ACC112 (cell line): Measurements from ENCODE around the gene JMJD6.

Source experiments
- H2AFZ ChIP-seq: fragments of 200-600 bp; sonication (generic); one replicate; pipeline ENCODE4 v1.6.0; 2017; ENCODE audit warnings: antibody characterized with exemption, low read length; ENCODE audit not compliant: unreplicated experiment
- H3K27ac ChIP-seq: fragments of 200-600 bp; sonication (generic); 2 replicates; pipeline ENCODE4 v1.5.1; 2014; ENCODE audit warnings: low read depth, mild to moderate bottlenecking, antibody characterized with exemption, low read length, moderate library complexity
- H3K27me3 ChIP-seq: fragments of 200-600 bp; sonication (generic); 2 replicates; pipeline ENCODE4 v1.6.1; 2014; ENCODE audit warnings: mild to moderate bottlenecking, antibody characterized with exemption, low read length, moderate library complexity, mixed read lengths; ENCODE audit not compliant: insufficient read depth
- H3K36me3 ChIP-seq: fragments of 200-600 bp; sonication (generic); 2 replicates; pipeline ENCODE4 v1.6.1; 2016; ENCODE audit warnings: mild to moderate bottlenecking, antibody characterized with exemption, low read length, moderate library complexity, mixed read lengths; ENCODE audit not compliant: insufficient read depth
- H3K4me1 ChIP-seq: fragments of 200-600 bp; sonication (generic); one replicate; pipeline ENCODE4 v1.6.1; 2016; ENCODE audit warnings: low read length, mixed read lengths; ENCODE audit not compliant: insufficient read depth, unreplicated experiment, control insufficient read depth
- H3K4me3 ChIP-seq: fragments of 200-600 bp; sonication (generic); 2 replicates; pipeline ENCODE4 v1.5.1; 2014; ENCODE audit warnings: mild to moderate bottlenecking, low read depth, low read length
- H3K79me2 ChIP-seq: fragments of 200-600 bp; sonication (generic); one replicate; pipeline ENCODE4 v1.6.0; 2016; ENCODE audit warnings: low read length; ENCODE audit not compliant: control insufficient read depth, unreplicated experiment, insufficient read depth

Gene JMJD6

DNA sequence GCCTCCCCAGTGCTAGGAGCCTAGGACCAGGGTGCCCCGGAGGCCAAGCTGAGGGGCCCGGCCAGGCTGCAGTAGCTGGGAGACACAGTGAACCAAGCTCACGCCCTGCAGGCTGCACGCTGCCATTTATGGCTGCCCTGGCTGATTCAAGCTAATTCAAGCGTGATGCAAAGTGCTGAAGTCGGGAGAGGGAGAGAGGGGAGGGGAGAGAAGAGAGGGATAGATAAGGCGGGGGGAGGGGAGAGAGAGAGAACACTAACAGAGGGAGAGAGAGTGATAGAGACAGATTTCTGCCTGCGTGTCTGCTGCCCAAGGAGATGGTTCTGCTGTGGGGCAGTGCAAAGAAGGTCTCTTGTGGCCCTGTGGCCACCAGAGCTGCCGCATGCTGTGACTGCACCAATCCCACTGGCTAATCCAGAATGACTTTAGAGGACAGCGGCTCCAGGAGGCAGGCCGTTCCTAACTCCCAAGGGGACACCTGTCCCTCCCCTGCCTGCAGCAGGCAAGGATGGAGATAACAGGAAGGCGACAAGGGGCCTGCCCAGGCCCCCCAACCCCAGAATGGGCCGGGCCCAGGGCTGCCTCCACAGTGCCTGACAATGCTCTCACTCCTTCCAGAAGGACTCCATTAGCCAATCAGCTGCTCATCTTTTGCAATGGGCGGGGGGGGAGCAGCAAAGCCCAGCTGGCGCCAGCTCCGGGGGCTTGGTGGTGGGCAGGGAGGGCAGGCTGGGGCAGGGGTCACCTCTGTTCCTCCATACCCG, 28.5 kb downstream of the JMJD6 start:
- H3K4me3 ChIP-seq = no peak overlapping the region

GRCh38 chr17:76696763-76697701, 29.4 kb downstream of the JMJD6 start:
- Histone ChIP-seq H3K36me3 (no peaks in the 10 kb centered on the region), H3K4me1 (peaks cover 74% of the 10 kb centered on the region), H2AFZ (no peak overlapping the region), H3K79me2 (peaks cover 83% of the 10 kb centered on the region), H3K4me3 (no peak overlapping the region), H3K27ac (peak overlapping the region; percentile 82), H3K27me3 (no peaks in the 10 kb centered on the region)

More for the DNA sequence above, 28.5 kb downstream of the JMJD6 start:
- Histone ChIP-seq H2AFZ (no peak overlapping the region), H3K36me3 (no peaks in the 10 kb centered on the region), H3K79me2 (peaks cover 81% of the 10 kb centered on the region), H3K4me1 (peaks cover 71% of the 10 kb centered on the region), H3K27ac (peak overlapping the region; percentile 82), H3K27me3 (no peaks in the 10 kb centered on the region)

DNA sequence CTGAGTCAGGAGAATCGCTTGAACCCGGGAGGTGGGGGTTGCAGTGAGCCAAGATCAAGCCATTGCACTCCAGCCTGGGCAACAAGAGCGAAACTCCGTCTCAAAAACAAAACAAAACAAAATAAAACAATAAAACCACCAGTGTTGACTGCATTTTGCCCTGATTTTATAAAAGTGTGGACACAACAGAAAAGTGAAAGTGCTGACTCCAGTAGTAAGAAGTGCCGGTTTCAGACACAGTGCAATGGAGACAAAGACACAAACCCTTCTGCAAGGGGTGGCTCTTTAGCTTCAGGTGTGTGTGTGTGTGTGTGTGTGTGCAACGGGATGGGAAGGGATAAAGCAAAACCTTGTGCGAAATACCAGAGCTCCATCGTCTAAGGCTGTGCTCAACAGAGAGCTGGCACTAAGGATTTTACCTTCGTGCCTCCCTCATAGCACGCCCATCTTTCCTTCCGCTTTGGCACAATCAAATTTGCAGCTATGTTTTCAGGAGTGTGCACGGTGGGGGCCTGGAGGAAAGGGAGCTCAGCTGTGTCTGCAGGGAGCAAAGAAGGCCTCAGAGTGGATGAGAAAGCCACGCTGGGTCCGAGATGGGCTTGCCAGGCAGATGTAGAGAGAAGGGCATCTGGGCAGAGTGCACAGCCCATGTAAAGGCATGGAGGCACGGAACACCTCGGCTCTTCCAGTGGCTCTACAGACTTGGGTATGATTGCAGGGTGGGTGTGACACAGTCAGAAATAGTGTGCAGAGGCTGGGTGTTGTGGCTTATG, 31.2 kb downstream of the JMJD6 start:
- Histone ChIP-seq H3K4me3 (peak overlapping the region; percentile 43; the same call in 1 of the 2 replicates), H3K4me1 (peaks cover 57% of the 10 kb centered on the region), H2AFZ (no peak overlapping the region), H3K27ac (no peak overlapping the region), H3K36me3 (no peaks in the 10 kb centered on the region), H3K27me3 (no peaks in the 10 kb centered on the region), H3K79me2 (peaks cover 83% of the 10 kb centered on the region)

DNA sequence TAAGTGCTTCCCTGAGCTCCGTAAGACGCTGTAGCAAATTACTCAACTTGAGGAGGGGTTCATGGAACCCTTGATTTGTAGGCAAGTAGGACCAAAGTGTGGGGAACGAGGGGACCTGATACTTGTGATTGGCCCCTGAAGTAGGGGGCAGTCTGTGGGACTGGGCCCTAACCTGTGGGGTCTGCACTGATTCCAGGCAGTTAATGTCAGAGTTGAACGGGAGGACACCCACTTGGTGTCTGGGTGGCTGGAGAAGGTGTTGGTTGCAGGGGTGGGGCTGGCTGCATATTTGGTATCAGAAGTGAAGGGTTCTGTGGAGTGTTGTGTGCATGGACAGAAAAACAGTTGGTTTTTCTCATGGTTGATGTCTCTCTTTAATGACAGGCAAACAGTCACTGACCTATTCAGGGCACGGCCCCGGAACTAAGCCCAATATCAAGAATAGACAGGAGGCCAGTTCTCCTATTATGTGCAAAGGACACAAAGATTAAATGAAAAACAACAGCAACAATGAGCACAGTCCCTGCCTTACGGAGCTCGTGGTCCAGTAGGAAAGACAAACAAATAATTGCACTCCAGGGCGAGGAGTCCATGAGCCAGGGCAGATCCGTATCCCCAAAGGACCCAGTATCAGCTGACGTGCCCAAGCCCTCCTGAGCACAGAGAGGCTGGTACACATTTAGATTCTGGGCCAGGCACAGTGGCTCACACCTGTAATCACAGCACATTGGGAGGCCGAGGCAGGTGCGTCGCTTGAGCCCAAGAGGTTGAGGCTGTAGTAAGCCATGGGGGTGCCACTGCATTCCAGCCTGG, 34.8 kb downstream of the JMJD6 start:
- H3K4me3 ChIP-seq = no peak overlapping the region
- no peaks in the 10 kb centered on the region for H3K27me3 ChIP-seq
- no peak overlapping the region for H2AFZ ChIP-seq
- peaks cover 50% of the 10 kb centered on the region for H3K4me1 ChIP-seq
- no peak overlapping the region for H3K27ac ChIP-seq
- peaks cover 53% of the 10 kb centered on the region for H3K79me2 ChIP-seq
- no peaks in the 10 kb centered on the region for H3K36me3 ChIP-seq

DNA sequence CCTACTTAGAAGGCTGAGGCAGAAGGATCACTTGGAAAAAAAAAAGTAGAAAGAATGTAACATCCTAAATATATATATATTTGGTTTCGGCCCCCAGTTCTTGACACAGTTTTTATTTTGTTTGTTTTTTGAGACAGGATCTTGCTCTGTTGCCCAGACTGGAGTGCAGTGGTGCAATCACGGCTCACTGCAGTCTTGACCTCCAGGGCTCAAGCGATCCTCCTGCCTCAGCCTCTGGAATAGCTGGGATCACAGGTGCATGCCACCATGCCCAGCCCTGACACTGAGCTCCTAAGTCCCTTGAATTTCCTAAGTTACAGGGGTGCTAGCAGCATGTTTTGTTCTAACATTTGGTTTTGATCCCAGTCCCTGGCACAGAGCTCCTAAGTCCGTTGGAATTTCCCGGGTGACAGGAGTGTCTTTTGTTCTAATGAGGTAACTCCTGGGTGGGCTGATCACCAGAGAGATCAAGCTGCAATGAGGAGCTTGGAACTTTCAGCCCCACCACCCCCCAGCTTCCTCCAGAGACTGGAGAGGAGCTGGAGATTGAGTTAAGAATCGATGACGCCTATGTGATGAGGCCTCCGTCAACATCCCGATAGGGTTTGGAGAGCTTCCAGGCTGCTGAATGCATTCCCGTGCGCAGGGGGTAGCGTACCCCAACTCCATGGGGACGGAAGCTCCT, 35.7 kb downstream of the JMJD6 start:
- Histone ChIP-seq H3K27ac (no peak overlapping the region), H3K79me2 (peaks cover 45% of the 10 kb centered on the region), H3K27me3 (no peaks in the 10 kb centered on the region), H3K4me3 (no peak overlapping the region), H3K4me1 (peaks cover 47% of the 10 kb centered on the region), H2AFZ (no peak overlapping the region), H3K36me3 (no peaks in the 10 kb centered on the region)

GRCh38 chr17:76689859-76690258, 36.5 kb downstream of the JMJD6 start:
- Histone ChIP-seq H3K27me3 (no peaks in the 10 kb centered on the region), H2AFZ (no peak overlapping the region), H3K79me2 (peaks cover 37% of the 10 kb centered on the region)

DNA sequence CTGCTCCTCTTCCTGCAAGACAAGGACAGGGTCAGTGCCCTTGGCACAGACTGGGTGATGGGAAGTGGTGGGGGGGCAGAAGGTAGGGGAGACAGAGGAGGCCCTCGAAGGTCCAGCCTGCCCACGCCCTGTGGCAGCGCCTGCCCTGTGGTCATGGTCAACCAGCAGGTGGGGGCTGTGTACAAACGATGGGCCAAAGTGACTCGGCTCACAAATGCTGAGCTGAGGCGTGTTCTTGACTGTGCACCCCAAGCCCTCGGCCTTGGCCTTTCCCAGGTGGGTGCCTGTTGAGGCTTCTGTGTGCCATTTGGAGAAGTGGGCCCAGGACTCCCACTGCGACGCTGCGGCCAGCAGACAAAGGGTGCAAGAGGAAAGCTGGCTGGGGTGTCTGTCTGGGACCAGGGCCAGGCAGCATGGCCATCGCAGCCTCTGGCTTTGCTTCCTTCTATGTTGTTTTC, 38.2 kb downstream of the JMJD6 start:
- H3K27me3 ChIP-seq = no peaks in the 10 kb centered on the region
- H3K79me2 ChIP-seq = peaks cover 29% of the 10 kb centered on the region
- peaks cover 34% of the 10 kb centered on the region for H3K4me1 ChIP-seq
- 0 out of 2 replicates have a peak, but pooled peaks cover 4% of the 10 kb centered on the region for H3K36me3 ChIP-seq
- peak overlapping the region; percentile 90 for H3K27ac ChIP-seq
- peak overlapping the region; percentile 8; the same call in 1 of the 2 replicates for H3K4me3 ChIP-seq
- no peak overlapping the region for H2AFZ ChIP-seq

More at GRCh38 chr17:76689859-76690258, 36.5 kb downstream of the JMJD6 start:
- H3K4me1 ChIP-seq = peaks cover 42% of the 10 kb centered on the region
- H3K27ac ChIP-seq = peak overlapping the region; percentile 90; the same call in 1 of the 2 replicates
- H3K4me3 ChIP-seq = no peak overlapping the region
- H3K36me3 ChIP-seq = no peaks in the 10 kb centered on the region

- Histone ChIP-seq H3K4me3 (no peak overlapping the region), H2AFZ (no peak overlapping the region), H3K79me2 (peaks cover 26% of the 10 kb centered on the region), H3K36me3 (0 out of 2 replicates have a peak, but pooled peaks cover 4% of the 10 kb centered on the region), H3K27ac (peak overlapping the region; percentile 90), H3K4me1 (peaks cover 35% of the 10 kb centered on the region), H3K27me3 (no peaks in the 10 kb centered on the region)
Observed at GRCh38 chr17:76687298-76688164, 38.9 kb downstream of the JMJD6 start.
